ENCODE results near the gene BACE2.
"Not testable (repeated sequence)": the region's sequence is repeated elsewhere in the genome, so short reads cannot be mapped to it uniquely, and the experiment has no call there.

Gene BACE2

GRCh38 chr21:41232013-41232412, 64.1 kb downstream of the BACE2 start:
- Mint-ChIP-seq H3K4me3 (no peak overlapping the region), H3K36me3 (ENCODE audit: low read depth) (peaks cover 5% of the 10 kb centered on the region), H3K27me3 (ENCODE audit: low read depth) (no peaks in the 10 kb centered on the region), H3K4me1 (peaks cover 20% of the 10 kb centered on the region), H3K27ac (no peak overlapping the region), H3K9me3 (no peaks in the 10 kb centered on the region)
- TF ChIP-seq CTCF (IDR thresholded peaks at IDR 0.05; ENCODE audit: unreplicated experiment in 3 of 3) = no peak

- no peak for TF ChIP-seq CTCF (IDR thresholded peaks at IDR 0.05; ENCODE audit: unreplicated experiment in 3 of 3)
Measured at GRCh38 chr21:41233916-41234315, 66.0 kb downstream of the BACE2 start.

GRCh38 chr21:41234569-41234968, 66.6 kb downstream of the BACE2 start:
- TF ChIP-seq CTCF (IDR thresholded peaks at IDR 0.05; ENCODE audit: unreplicated experiment in 3 of 3) = no peak
- Mint-ChIP-seq H3K4me1 (peaks cover 15% of the 10 kb centered on the region), H3K4me3 (no peak overlapping the region), H3K27me3 (ENCODE audit: low read depth) (no peaks in the 10 kb centered on the region), H3K36me3 (ENCODE audit: low read depth) (peaks cover 7% of the 10 kb centered on the region), H3K27ac (peak overlapping the region in 1 of 3 experiments; percentile 4), H3K9me3 (no peaks in the 10 kb centered on the region)

More at GRCh38 chr21:41233916-41234315, 66.0 kb downstream of the BACE2 start:
- Mint-ChIP-seq H3K4me3 (no peak overlapping the region), H3K9me3 (no peaks in the 10 kb centered on the region), H3K4me1 (peaks cover 15% of the 10 kb centered on the region), H3K27ac (no peak overlapping the region), H3K36me3 (ENCODE audit: low read depth) (peaks cover 7% of the 10 kb centered on the region), H3K27me3 (ENCODE audit: low read depth) (no peaks in the 10 kb centered on the region)

GRCh38 chr21:41235201-41235600, 67.2 kb downstream of the BACE2 start:
- no peak for TF ChIP-seq CTCF (IDR thresholded peaks at IDR 0.05; ENCODE audit: unreplicated experiment in 3 of 3)
- Mint-ChIP-seq H3K9me3 (no peaks in the 10 kb centered on the region), H3K4me3 (no peak overlapping the region), H3K27ac (peak overlapping the region; percentile 4 to 40 (median 34)), H3K27me3 (ENCODE audit: low read depth) (no peaks in the 10 kb centered on the region), H3K4me1 (peaks cover 15% of the 10 kb centered on the region), H3K36me3 (ENCODE audit: low read depth) (peaks cover 7% of the 10 kb centered on the region)

- Mint-ChIP-seq H3K27me3 (ENCODE audit: low read depth) (no peaks in the 10 kb centered on the region), H3K36me3 (ENCODE audit: low read depth) (peaks cover 7% of the 10 kb centered on the region), H3K4me3 (no peak overlapping the region), H3K9me3 (no peaks in the 10 kb centered on the region), H3K4me1 (peaks cover 20% of the 10 kb centered on the region), H3K27ac (peak overlapping the region in 1 of 3 experiments; percentile 54)
- no peak for TF ChIP-seq CTCF (IDR thresholded peaks at IDR 0.05; ENCODE audit: unreplicated experiment in 3 of 3)
Measured at GRCh38 chr21:41236352-41236973, 68.5 kb downstream of the BACE2 start.

GRCh38 chr21:41238081-41238796, 70.3 kb downstream of the BACE2 start:
- not testable (repeated sequence) for H3K27me3 Mint-ChIP-seq (ENCODE audit: low read depth); H3K4me3 Mint-ChIP-seq; H3K36me3 Mint-ChIP-seq (ENCODE audit: low read depth); H3K9me3 Mint-ChIP-seq; H3K27ac Mint-ChIP-seq
- H3K4me1 Mint-ChIP-seq = peaks cover 26% of the 10 kb centered on the region
